Fibroblast of lung (primary cell): ENCODE measurements around the gene KIF13A. TPM values are rescaled to one million over a fixed set of nuclear protein-coding genes. Genes with fewer than 3 reads are reported as not detected.
"Not testable (repeated sequence)": the region's sequence is repeated elsewhere in the genome, so short reads cannot be mapped to it uniquely, and the experiment has no call there.

Source experiments
- DNase-seq, 2 donors: peaks; one replicate each; pipeline versions ENCODE4 v3.0.0 to v3.0.0-alpha.2; 2010; ENCODE audit warnings: low read depth in 2 of 2
- H2AFZ ChIP-seq: 2 replicates; pipeline ENCODE4 v1.5.1; 2012; ENCODE audit warnings: low read length, control low read depth, inconsistent platforms
- H3K27ac ChIP-seq: 2 replicates; pipeline ENCODE4 v1.5.1; 2011; ENCODE audit warnings: low read length, control low read depth; ENCODE audit not compliant: insufficient read depth
- H3K27me3 ChIP-seq: 2 replicates; pipeline ENCODE4 v1.5.1; 2011; ENCODE audit warnings: mild to moderate bottlenecking, low read length; ENCODE audit not compliant: control insufficient read depth, insufficient read depth
- H3K36me3 ChIP-seq: 2 replicates; pipeline ENCODE4 v1.5.1; 2011; ENCODE audit warnings: low read length; ENCODE audit not compliant: control insufficient read depth, insufficient read depth
- H3K4me1 ChIP-seq: 2 replicates; pipeline ENCODE4 v1.5.1; 2011; ENCODE audit warnings: low read length; ENCODE audit not compliant: control insufficient read depth, insufficient read depth; ENCODE audit errors: extremely low read depth
- H3K4me2 ChIP-seq: 2 replicates; pipeline ENCODE4 v1.5.1; 2011; ENCODE audit warnings: low read length, control low read depth; ENCODE audit not compliant: insufficient read depth; ENCODE audit errors: extremely low read depth
- H3K4me3 ChIP-seq, 4 experiments: fragments of 200-600 bp in 1 of 4; sonication (generic) in 1 of 4; replicated peaks in 1 of 4; 2 replicates each; pipeline ENCODE4 v1.5.1; 2011 to 2016; ENCODE audit warnings: low read length in 4 of 4, low read depth in 3 of 4, mild to moderate bottlenecking in 3 of 4, control low read depth in 2 of 4, inconsistent platforms in 1 of 4, mixed read lengths in 1 of 4; ENCODE audit not compliant: insufficient read depth in 1 of 4; ENCODE audit errors: control extremely low read depth in 1 of 4
- H3K79me2 ChIP-seq: 2 replicates; pipeline ENCODE4 v1.5.1; 2012; ENCODE audit warnings: mild to moderate bottlenecking, low read length, inconsistent platforms; ENCODE audit not compliant: control insufficient read depth, insufficient read depth
- H3K9ac ChIP-seq: 2 replicates; pipeline ENCODE4 v1.5.1; 2011; ENCODE audit warnings: mild to moderate bottlenecking, low read length, control low read depth; ENCODE audit not compliant: insufficient read depth
- H3K9me3 ChIP-seq: 2 replicates; pipeline ENCODE4 v1.5.1; 2012; ENCODE audit warnings: low read depth, low read length; ENCODE audit not compliant: control insufficient read depth, insufficient read depth
- H4K20me1 ChIP-seq: 2 replicates; pipeline ENCODE4 v1.5.1; 2011; ENCODE audit warnings: low read length; ENCODE audit not compliant: control insufficient read depth, insufficient read depth; ENCODE audit errors: extremely low read depth
- CTCF ChIP-seq, 2 donors: IDR thresholded peaks in 1 of 2; conservative IDR thresholded peaks in 1 of 2; 1 replicate in 1 of 2; 2 replicates in 1 of 2; pipeline ENCODE4 v1.5.1; 2011 to 2012; ENCODE audit warnings: low read length in 2 of 2, control low read depth in 1 of 2, inconsistent platforms in 1 of 2, low read depth in 1 of 2, mild to moderate bottlenecking in 1 of 2
- EZH2 ChIP-seq: IDR thresholded peaks from 2 replicates; pipeline ENCODE4 v1.5.1; 2012; ENCODE audit warnings: low read length, control low read depth, mild to moderate bottlenecking; ENCODE audit errors: missing control alignments
- polyA plus RNA-seq, 2 donors: library from polyadenylated mRNA; depleted of rRNA in 1 of 2; stranded (reverse) in 1 of 2; unstranded in 1 of 2; fragments of >200 nt; gene quantifications; 2 replicates each; pipeline ENCODE4 v1.2.1, GENCODE V29; 2011 to 2012; ENCODE audit warnings: missing spikeins in 1 of 2
- total RNA-seq: library from RNA; depleted of rRNA; stranded (reverse); fragments of >200 nt; gene quantifications from 2 replicates; pipeline ENCODE4 v1.2.1, GENCODE V29; 2014

Gene KIF13A
- total and polyA plus RNA-seq, 2 donors (not counting 1 experiment from before 2014, with no cell fraction given) = 52.3 to 114 TPM

GRCh38 chr6:17758119-17758518 is 229.3 kb downstream of the KIF13A start:
- Histone ChIP-seq H3K79me2 (no peaks in the 10 kb centered on the region), H3K27me3 (no peaks in the 10 kb centered on the region), H3K4me3 (no peak overlapping the region), H2AFZ (no peak overlapping the region), H3K4me2 (no peak overlapping the region), H4K20me1 (no peaks in the 10 kb centered on the region), H3K36me3 (peaks cover 4% of the 10 kb centered on the region), H3K9me3 (no peaks in the 10 kb centered on the region), H3K4me1 (no peaks in the 10 kb centered on the region), H3K9ac (no peak overlapping the region), H3K27ac (no peak overlapping the region)
- DNase-seq = no peak
- TF ChIP-seq CTCF (conservative IDR thresholded peaks at IDR 0.05 in 1 of 2, IDR thresholded peaks at IDR 0.05 in 1 of 2; ENCODE audit: low read depth in 1 of 2, low read length in 2 of 2) = no peak
- TF ChIP-seq EZH2 = no peak

GRCh38 chr6:17754254-17754653 is 233.2 kb downstream of the KIF13A start:
- TF ChIP-seq CTCF (conservative IDR thresholded peaks at IDR 0.05 in 1 of 2, IDR thresholded peaks at IDR 0.05 in 1 of 2; ENCODE audit: low read depth in 1 of 2, low read length in 2 of 2) (no peak), EZH2 (no peak)
- no peak overlapping the region for H3K27ac ChIP-seq
- H3K4me3 ChIP-seq = no peak overlapping the region
- no peaks in the 10 kb centered on the region for H4K20me1 ChIP-seq
- H2AFZ ChIP-seq = no peak overlapping the region
- H3K9me3 ChIP-seq = no peaks in the 10 kb centered on the region
- peaks cover 2% of the 10 kb centered on the region for H3K36me3 ChIP-seq
- H3K27me3 ChIP-seq = no peaks in the 10 kb centered on the region
- H3K4me2 ChIP-seq = no peak overlapping the region
- H3K79me2 ChIP-seq = no peaks in the 10 kb centered on the region
- no peak for DNase-seq
- no peaks in the 10 kb centered on the region for H3K4me1 ChIP-seq
- no peak overlapping the region for H3K9ac ChIP-seq

GRCh38 chr6:17745324-17745723 is 242.1 kb downstream of the KIF13A start:
- not testable (repeated sequence) for H3K4me1 ChIP-seq, H3K27me3 ChIP-seq, H2AFZ ChIP-seq, H3K9ac ChIP-seq, H4K20me1 ChIP-seq, H3K9me3 ChIP-seq, DNase-seq, H3K79me2 ChIP-seq, H3K4me2 ChIP-seq, H3K27ac ChIP-seq, H3K36me3 ChIP-seq, H3K4me3 ChIP-seq

GRCh38 chr6:17744757-17745308 is 242.6 kb downstream of the KIF13A start:
- not testable (repeated sequence) for H3K9me3 ChIP-seq, H2AFZ ChIP-seq, H3K36me3 ChIP-seq, H3K27me3 ChIP-seq, H3K4me2 ChIP-seq, H4K20me1 ChIP-seq, H3K9ac ChIP-seq, H3K4me3 ChIP-seq, H3K27ac ChIP-seq, H3K79me2 ChIP-seq, DNase-seq, H3K4me1 ChIP-seq
